Fibroblast of skin of back (primary cell): Measurements from ENCODE around the gene RNASEH1.
"Not testable (repeated sequence)": the region's sequence is repeated elsewhere in the genome, so short reads cannot be mapped to it uniquely, and the experiment has no call there.

ENCODE experiments used
- DNase-seq: peaks from one replicate; pipeline ENCODE4 v3.0.0-alpha.2; 2013

The RNASEH1 gene

DNA sequence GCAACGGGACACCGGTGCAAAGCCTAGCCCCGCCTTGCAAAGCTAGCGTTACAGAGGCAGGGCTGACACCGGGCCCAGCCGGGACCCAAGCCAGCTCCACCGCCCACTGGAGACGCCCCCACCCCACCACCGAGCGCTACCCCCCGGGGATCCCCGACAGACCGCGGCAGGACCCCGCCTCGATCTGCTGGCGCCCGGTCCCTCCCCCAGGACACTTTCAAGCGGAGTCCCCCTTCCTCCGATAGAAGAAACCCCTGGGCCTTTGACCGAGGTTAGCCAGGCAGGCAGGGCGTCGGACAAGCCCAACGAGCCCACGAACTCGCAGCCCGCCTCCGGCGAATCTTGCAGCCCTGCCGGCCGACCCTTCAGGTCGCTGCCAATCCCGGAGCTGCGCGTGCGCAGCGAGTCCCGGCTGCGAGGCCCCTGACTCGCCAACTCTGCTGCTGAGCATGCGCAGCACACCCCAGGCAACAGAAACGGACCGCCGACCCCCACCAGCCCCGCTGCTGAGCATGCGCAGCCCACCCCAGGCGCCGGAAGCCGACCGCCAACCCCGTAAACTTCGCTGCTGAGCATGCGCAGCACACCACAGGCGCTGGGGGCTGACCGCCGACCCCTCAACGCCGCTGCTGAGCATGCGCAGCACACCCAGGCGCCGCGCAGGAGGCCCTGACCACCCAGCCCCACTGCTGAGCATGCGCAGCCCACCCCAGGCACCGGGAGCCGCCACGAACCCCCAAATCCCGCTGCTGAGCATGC lies 39.5 kb downstream of the RNASEH1 start:
- DNase-seq = peak; percentile 95

- no peak for DNase-seq
Observed at GRCh38 chr2:3517948-3518495, 40.1 kb downstream of the RNASEH1 start.

- no peak for DNase-seq
Observed at GRCh38 chr2:3516831-3517230, 41.3 kb downstream of the RNASEH1 start.

DNA sequence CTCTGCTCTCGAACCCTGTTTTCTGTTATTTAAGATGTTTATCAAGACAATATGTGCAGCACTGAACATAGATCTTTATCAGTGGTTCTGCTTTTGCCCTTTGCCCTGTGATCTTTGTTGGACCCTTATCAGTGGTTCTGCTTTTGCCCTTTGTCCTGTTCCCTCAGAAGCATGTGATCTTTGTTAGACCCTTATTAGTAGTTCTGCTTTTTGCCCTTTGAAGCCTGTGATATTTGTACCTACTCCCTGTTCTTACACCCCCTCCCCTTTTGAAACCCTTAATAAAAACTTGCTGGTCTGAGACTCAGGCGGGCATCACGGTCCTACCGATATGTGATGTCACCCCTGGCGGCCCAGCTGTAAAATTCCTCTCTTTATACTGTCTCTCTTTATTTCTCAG lies 42.7 kb downstream of the RNASEH1 start:
- DNase-seq = not testable (repeated sequence)

GRCh38 chr2:3513026-3513810 lies 44.9 kb downstream of the RNASEH1 start:
- DNase-seq = no peak

GRCh38 chr2:3512086-3512485 lies 46.0 kb downstream of the RNASEH1 start:
- no peak for DNase-seq

- no peak for DNase-seq
Observed at GRCh38 chr2:3505771-3506170, 52.4 kb downstream of the RNASEH1 start.

DNA sequence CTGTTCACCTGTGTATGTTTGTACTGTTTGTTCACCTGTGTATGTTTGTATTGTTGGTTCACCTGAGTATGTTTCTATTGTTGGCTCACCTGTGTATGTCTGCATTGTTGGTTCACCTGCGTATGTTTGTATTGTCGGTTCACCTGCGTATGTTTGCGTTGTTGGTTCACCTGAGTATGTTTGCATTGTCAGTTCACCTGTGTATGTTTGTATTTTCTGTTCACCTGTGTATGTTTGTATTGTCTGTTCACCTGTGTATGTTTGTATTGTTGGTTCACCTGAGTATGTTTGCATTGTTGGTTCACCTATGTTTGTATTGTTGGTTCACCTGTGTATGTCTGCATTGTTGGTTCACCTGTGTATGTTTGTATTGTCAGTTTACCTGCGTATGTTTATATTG lies 53.4 kb downstream of the RNASEH1 start:
- no peak for DNase-seq

GRCh38 chr2:3503483-3503882 lies 54.6 kb downstream of the RNASEH1 start:
- no peak for DNase-seq

DNA sequence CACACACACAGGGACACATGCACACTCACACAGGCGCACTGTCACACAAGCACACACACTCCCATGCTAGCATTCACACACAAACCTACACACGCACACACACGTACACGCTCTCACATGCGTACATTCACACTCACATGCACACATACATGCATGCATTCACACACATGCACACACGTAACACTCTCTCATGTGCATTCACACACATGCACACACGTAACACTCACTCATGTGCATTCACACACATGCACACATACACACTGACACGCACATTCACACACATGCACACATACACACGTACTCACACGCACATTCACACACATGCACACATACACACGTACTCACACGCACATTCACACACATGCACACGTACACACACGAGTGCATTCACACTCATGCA lies 55.1 kb downstream of the RNASEH1 start:
- DNase-seq = no peak

GRCh38 chr2:3500326-3500899 lies 57.7 kb downstream of the RNASEH1 start:
- DNase-seq = no peak

- DNase-seq = no peak
Observed at GRCh38 chr2:3498783-3499394, 59.2 kb downstream of the RNASEH1 start.

- DNase-seq = not testable (repeated sequence)
Observed at GRCh38 chr2:3496708-3497080, 61.4 kb downstream of the RNASEH1 start.
